Liver (tissue), 9 donors: ENCODE results near the gene FCGBP. TPM values are rescaled to one million over a fixed set of nuclear protein-coding genes. Genes with fewer than 3 reads are reported as not detected.

ENCODE experiments used
- DNase-seq: peaks from one replicate; pipeline ENCODE4 v3.0.0-alpha.2; 2017; ENCODE audit warnings: low spot score
- H3K27ac ChIP-seq, 2 donors: one replicate each; pipeline ENCODE4 v1.7.0; 2013; ENCODE audit warnings: inconsistent platforms in 2 of 2, low read length in 2 of 2, control low read depth in 1 of 2, low read depth in 1 of 2, mild to moderate bottlenecking in 1 of 2
- H3K27me3 ChIP-seq, 4 donors: one replicate each; pipeline versions ENCODE4 v1.6.1 to v1.7.0; 2013; ENCODE audit warnings: low read length in 3 of 4, inconsistent platforms in 1 of 4, mild to moderate bottlenecking in 1 of 4, moderate library complexity in 1 of 4; ENCODE audit not compliant: control insufficient read depth in 4 of 4, insufficient read depth in 4 of 4
- H3K36me3 ChIP-seq, 4 donors: one replicate each; pipeline versions ENCODE4 v1.6.1 to v1.7.0; 2013; ENCODE audit warnings: low read length in 3 of 4, mild to moderate bottlenecking in 3 of 4, low read depth in 1 of 4, moderate library complexity in 1 of 4; ENCODE audit not compliant: control insufficient read depth in 4 of 4, insufficient read depth in 3 of 4
- H3K4me1 ChIP-seq, 4 donors: one replicate each; pipeline versions ENCODE4 v1.6.1 to v1.7.0; 2013; ENCODE audit warnings: low read length in 3 of 4, mild to moderate bottlenecking in 3 of 4, moderate library complexity in 1 of 4; ENCODE audit not compliant: control insufficient read depth in 4 of 4, insufficient read depth in 4 of 4
- H3K4me3 ChIP-seq, 3 donors: one replicate each; pipeline versions ENCODE4 v1.6.1 to v1.7.0; 2013; ENCODE audit warnings: low read length in 3 of 3, control low read depth in 1 of 3, low read depth in 1 of 3, mild to moderate bottlenecking in 1 of 3
- H3K9ac ChIP-seq, 2 donors: one replicate each; pipeline ENCODE4 v1.7.0; 2013; ENCODE audit warnings: low read length in 2 of 2, mild to moderate bottlenecking in 2 of 2, moderate library complexity in 2 of 2, control low read depth in 1 of 2, low read depth in 1 of 2
- H3K9me3 ChIP-seq, 4 donors: one replicate each; pipeline versions ENCODE4 v1.6.1 to v1.7.0; 2013; ENCODE audit warnings: low read length in 3 of 4; ENCODE audit not compliant: control insufficient read depth in 4 of 4
- FOXA1 ChIP-seq: IDR thresholded peaks from 2 replicates; pipeline ENCODE4 v1.6.1; 2016; ENCODE audit warnings: antibody characterized with exemption
- FOXA2 ChIP-seq: IDR thresholded peaks from 2 replicates; pipeline ENCODE4 v1.6.1; 2016; ENCODE audit warnings: antibody characterized with exemption
- HNF4A ChIP-seq, 2 donors: conservative IDR thresholded peaks; 2 replicates each; pipeline ENCODE4 v1.6.1; 2016; ENCODE audit warnings: antibody characterized with exemption in 2 of 2, mild to moderate bottlenecking in 2 of 2
- JUND ChIP-seq, 2 donors: IDR thresholded peaks; 2 replicates each; pipeline ENCODE4 v1.6.1; 2016; ENCODE audit warnings: antibody characterized with exemption in 2 of 2
- MAX ChIP-seq: IDR thresholded peaks from 2 replicates; pipeline ENCODE4 v1.6.1; 2016; ENCODE audit warnings: antibody characterized with exemption
- NR2F2 ChIP-seq: IDR thresholded peaks from 2 replicates; pipeline ENCODE4 v1.6.1; 2016; ENCODE audit warnings: antibody characterized with exemption
- REST ChIP-seq: IDR thresholded peaks from 2 replicates; pipeline ENCODE4 v1.6.1; 2016; ENCODE audit warnings: antibody characterized with exemption, mild to moderate bottlenecking
- RXRA ChIP-seq, 2 donors: IDR thresholded peaks; 2 replicates each; pipeline ENCODE4 v1.6.1; 2017 to 2018; ENCODE audit warnings: antibody characterized with exemption in 2 of 2, mild to moderate bottlenecking in 1 of 2
- SP1 ChIP-seq: IDR thresholded peaks from 2 replicates; pipeline ENCODE4 v1.6.1; 2018; ENCODE audit warnings: antibody characterized with exemption, mild to moderate bottlenecking
- TAF1 ChIP-seq: conservative IDR thresholded peaks from 2 replicates; pipeline ENCODE4 v1.6.1; 2016; ENCODE audit warnings: antibody characterized with exemption, mild to moderate bottlenecking
- YY1 ChIP-seq: IDR thresholded peaks from 2 replicates; pipeline ENCODE4 v1.6.1; 2016; ENCODE audit warnings: antibody characterized with exemption, mild to moderate bottlenecking
- WGBS: extraction: QIAGEN DNeasy Blood & Tissue Kit; methylation state at CpG from one replicate; pipeline ENCODE4 v1.1.7; 2013; 5-methylcytosine and 5-hydroxymethylcytosine counted together
- polyA plus RNA-seq, 2 donors: library from polyadenylated mRNA; stranded (reverse) in 1 of 2; unstranded in 1 of 2; fragments of 200-250 nt in 1 of 2; fragments of >200 nt in 1 of 2; fragmentation: Nextera tagmentation in 1 of 2; extraction: Ambion mirVana in 1 of 2; gene quantifications; one replicate each; pipeline versions ENCODE4 v1.2.1 to v1.2.3, GENCODE V29; 2013 to 2015
- total RNA-seq, 2 donors: library from RNA; depleted of rRNA; stranded (reverse); fragments of >200 nt; gene quantifications; one replicate each; pipeline ENCODE4 v1.2.3, GENCODE V29; 2014
- TF ChIP-seq, protein P1 (sequence below): fragments of 150-350 bp; IDR thresholded peaks from 2 replicates; pipeline ENCODE4 v1.5.1; 2017; ENCODE audit warnings: improper control_type of control experiment, low read depth, low read length; ENCODE audit not compliant: missing input control
- TF ChIP-seq, protein P2 (sequence below): IDR thresholded peaks from 2 replicates; pipeline ENCODE4 v1.6.1; 2016; ENCODE audit warnings: antibody characterized with exemption
- donor health status: healthy.
- donor health status: healthy.
- donor health status: healthy.
- donor health status: healthy.
- donor health status: healthy.

Gene FCGBP
- total and polyA plus RNA-seq, 4 donors: 0.08 to 32.9 (median 0.95) TPM

- TF ChIP-seq REST: no peak
- TF ChIP-seq HNF4A (conservative IDR thresholded peaks at IDR 0.05): no peak
- TF ChIP-seq NR2F2: no peak
- TF ChIP-seq TAF1: no peak
- TF ChIP-seq SP1: no peak
- no peak for TF ChIP-seq JUND (IDR thresholded peaks at IDR 0.05)
- no peak for TF ChIP-seq RXRA (IDR thresholded peaks at IDR 0.05)
- TF ChIP-seq, protein P1, sequence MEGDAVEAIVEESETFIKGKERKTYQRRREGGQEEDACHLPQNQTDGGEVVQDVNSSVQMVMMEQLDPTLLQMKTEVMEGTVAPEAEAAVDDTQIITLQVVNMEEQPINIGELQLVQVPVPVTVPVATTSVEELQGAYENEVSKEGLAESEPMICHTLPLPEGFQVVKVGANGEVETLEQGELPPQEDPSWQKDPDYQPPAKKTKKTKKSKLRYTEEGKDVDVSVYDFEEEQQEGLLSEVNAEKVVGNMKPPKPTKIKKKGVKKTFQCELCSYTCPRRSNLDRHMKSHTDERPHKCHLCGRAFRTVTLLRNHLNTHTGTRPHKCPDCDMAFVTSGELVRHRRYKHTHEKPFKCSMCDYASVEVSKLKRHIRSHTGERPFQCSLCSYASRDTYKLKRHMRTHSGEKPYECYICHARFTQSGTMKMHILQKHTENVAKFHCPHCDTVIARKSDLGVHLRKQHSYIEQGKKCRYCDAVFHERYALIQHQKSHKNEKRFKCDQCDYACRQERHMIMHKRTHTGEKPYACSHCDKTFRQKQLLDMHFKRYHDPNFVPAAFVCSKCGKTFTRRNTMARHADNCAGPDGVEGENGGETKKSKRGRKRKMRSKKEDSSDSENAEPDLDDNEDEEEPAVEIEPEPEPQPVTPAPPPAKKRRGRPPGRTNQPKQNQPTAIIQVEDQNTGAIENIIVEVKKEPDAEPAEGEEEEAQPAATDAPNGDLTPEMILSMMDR: no peak
Measured at GRCh38 chr19:39913682-39914333, 20.6 kb downstream of the FCGBP start (continued).

DNA sequence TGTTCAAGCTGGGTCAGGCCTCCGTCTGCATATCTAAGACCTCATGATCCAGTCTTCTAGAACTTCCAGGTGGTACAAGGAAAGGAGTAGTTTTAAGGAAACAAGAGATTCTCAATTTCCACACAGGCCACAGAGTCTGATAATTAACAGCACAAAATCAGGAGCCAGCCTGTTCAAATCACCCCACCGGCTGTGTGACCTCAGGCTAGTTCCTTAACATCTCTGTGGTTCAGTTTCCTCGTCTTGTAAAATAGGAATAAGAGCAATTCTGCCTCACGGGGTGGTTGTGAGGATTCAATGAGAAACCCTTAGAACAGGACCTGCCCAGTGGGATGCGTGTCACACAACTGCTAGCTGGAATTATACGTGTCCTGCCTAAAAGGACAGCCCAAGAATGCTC, 25.6 kb downstream of the FCGBP start:
- Histone ChIP-seq H3K36me3 (no peaks in the 10 kb centered on the region), H3K4me3 (no peak overlapping the region), H3K27me3 (no peaks in the 10 kb centered on the region), H3K4me1 (no peaks in the 10 kb centered on the region), H3K27ac (no peak overlapping the region), H3K9ac (no peak overlapping the region), H3K9me3 (no peaks in the 10 kb centered on the region)
- DNase-seq: no peak
- TF ChIP-seq RXRA (IDR thresholded peaks at IDR 0.05): no peak
- no peak for TF ChIP-seq HNF4A (conservative IDR thresholded peaks at IDR 0.05)
- no peak for TF ChIP-seq YY1
- no peak for TF ChIP-seq MAX
- TF ChIP-seq TAF1: no peak
- TF ChIP-seq FOXA2: no peak
- TF ChIP-seq, protein P2, sequence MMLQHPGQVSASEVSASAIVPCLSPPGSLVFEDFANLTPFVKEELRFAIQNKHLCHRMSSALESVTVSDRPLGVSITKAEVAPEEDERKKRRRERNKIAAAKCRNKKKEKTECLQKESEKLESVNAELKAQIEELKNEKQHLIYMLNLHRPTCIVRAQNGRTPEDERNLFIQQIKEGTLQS: no peak
- no peak for TF ChIP-seq REST
- no peak for TF ChIP-seq FOXA1
- TF ChIP-seq, protein P1: no peak
- TF ChIP-seq SP1: no peak
- no peak for TF ChIP-seq NR2F2
- TF ChIP-seq JUND (IDR thresholded peaks at IDR 0.05): no peak
- WGBS: 88% methylated on average over 6 of the region's 6 CpGs
